NCI-H2029 treated with DMSO at 0.1 percent for 48 hours (cell line): Measurements from ENCODE around the gene PSTPIP1.

Experiments
- DNase-seq: peaks from one replicate; lab custom pipeline; 2025; lab: John Stamatoyannopoulos, UW

Gene PSTPIP1

DNA sequence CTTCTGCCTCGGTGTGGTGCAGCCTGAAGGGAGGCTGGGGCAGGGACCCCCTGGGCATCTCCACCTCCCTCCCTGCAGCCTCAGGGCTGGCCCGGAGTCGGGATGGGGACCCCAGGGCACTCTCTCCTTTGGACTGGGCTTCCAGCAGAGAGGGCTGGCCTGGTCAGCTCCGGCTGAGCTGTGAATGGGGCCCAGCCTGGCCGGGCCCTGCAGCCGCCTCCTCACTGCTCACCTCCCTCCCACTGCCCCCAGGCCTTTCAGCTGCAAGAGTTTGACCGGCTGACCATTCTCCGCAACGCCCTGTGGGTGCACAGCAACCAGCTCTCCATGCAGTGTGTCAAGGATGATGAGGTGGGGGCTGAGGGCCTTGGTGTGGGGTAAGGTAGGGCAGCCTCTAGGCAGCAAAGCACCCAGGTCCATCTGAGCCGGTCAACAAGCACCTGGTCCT, 36.0 kb downstream of the PSTPIP1 start:
- no peak for DNase-seq

DNA sequence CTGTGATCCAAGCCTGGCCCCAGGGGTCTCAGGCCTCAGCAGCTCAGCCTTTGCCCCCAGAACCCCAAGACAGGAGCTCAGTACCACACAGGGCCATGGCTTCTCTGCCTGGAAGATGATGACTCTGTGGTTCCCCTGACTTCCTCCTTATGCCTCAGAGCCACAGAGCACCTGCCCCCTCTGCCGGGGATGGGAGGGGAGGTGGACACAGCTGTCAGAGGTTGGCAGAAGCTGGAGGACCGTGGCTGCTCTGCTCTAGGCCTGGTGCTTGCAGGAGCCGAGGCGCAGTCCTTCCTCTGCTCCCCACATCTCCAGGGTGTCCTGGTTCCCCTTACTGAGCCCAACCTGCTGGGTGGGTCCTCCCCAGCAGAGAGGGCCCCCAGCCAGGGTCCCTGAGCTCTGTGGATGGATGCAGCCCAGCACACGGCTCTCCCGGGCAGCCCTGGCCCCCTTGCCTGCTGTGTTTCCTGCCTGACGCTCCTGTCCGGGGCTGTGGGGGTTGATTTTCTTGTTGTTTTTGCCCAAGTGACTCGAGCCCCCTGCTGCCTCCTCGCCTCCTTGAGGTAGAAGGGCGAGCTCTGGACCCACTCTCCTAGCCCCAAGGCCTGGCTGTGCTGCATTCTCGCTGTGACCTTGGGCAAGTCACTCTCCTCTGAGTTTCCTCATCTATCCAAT, 36.6 kb downstream of the PSTPIP1 start:
- peak; percentile 2 for DNase-seq

- DNase-seq, result no peak
These were observed 37.2 kb downstream of the PSTPIP1 start for GRCh38 chr15:77032052-77032646.

DNA sequence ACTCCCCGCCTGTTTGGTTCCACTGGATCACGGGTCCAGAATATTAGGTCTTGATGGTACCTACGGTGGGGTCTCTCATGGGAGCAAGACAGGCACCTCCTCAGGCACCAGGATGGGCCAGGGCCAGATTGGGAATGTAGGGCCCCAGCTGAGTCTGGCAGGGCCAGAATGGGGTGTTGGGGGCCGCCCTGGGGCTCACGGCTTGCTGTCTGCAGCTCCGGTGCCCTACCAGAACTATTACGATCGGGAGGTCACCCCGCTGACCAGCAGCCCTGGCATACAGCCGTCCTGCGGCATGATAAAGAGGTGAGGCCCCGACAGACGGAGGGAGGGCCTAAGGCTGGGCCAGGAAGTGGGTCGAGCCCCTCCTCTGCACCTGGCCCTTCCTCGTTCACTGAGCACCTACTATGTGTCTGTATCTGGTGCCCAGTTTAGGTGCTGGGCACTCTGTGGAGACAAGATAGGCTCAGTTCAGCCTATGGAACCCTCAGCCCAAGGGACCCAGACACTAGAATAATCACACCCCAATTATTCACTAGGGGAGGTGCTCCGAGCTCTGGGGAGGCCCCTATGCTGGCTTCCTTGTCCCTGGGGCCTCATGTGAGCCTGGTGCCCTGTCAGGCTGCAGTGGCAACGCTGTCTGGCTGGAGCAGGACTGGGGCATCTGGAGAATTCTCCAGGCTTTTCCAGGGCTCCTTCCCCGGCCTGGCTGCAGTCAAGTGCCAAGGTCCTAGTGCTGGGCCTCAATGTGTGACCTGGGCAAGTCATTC, 37.9 kb downstream of the PSTPIP1 start:
- DNase-seq, result no peak

DNA sequence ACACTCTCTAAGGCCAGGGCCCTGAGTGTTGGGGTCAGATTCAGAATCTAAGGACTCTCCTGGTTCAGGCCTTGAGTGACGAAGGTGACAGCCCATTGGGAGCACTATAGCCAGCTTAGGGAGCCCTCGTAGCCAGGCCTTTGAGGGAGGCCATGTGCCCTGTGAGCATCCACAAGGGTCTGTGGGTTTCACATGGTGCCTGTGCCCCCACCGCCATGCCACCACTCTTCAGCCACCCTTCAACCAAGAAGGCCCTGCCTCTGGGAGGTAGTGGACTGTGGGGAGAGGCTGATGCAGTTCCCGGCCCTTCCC, 38.4 kb downstream of the PSTPIP1 start:
- DNase-seq, result no peak

DNA sequence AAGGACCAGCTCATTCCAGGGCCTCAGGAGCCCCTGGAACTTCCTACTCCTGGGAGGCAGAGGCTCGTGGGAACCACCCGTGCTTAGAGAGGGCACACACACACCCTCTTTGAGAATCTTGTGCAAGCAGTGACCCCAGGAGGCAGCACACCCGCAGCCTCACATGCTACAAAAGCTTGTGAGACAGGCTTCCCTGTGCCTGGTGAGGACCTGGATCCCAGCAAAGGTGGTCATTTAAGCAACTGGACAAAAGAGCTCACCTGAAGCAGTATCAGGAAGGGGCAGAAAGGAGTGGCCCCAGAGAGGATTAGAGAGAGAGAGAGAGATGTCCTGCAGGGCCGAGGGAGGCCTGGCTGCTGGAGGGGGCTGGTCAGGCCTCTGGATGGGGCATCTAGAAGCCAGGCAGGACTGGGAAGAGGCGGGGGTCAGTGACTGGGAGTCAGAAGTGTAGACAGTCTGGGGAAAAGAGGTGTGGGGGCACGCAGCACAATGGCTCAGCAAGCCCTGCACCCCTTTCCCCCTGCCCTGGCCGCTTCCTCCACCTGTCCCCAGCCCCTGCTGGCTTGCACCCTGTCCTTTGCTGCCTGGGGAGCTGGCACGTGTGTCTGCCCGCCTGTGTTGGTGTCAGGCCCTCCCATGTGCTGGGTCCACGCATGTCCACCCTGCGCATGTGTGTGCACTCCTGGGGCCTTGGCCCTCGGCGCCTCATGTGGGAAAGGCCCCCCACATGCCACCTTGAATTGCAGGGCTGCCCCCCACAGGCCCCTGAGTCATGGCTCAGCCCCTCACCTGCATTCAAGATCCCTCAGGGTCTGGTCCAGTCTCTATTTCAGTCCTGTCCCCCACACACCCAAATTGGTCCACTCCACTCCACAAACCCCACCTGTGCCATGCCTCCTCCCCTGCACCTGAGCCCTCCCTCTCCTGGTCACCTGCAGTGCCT, 39.1 kb downstream of the PSTPIP1 start:
- no peak for DNase-seq

GRCh38 chr15:77034695-77035489, 40.0 kb downstream of the PSTPIP1 start:
- no peak for DNase-seq

GRCh38 chr15:77035584-77035983, 40.7 kb downstream of the PSTPIP1 start:
- no peak for DNase-seq

DNA sequence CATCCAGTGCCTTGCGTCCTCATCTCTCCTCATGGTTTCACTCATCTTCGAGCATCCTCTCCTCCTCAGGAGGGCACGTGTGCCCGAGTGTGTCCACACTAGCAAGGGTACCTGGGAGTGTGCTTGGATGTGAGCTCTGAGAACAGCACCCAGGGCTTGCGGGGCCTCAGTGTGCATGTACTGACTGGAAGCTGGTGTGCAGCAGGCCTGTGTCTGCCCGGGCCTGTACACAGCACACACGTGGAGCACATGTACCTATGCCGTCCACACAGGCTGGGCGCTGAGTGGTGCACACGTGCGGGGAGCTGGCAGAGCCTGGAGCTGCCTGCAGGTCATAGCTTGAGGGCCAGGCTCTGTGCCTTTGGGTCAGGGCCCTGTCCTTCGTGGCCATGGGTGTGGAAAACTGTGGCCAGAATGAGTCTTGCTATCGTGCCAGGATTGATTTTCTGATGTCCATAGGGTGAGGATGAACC, 41.1 kb downstream of the PSTPIP1 start:
- DNase-seq, result no peak

GRCh38 chr15:77036537-77037387, 41.8 kb downstream of the PSTPIP1 start:
- no peak for DNase-seq

DNA sequence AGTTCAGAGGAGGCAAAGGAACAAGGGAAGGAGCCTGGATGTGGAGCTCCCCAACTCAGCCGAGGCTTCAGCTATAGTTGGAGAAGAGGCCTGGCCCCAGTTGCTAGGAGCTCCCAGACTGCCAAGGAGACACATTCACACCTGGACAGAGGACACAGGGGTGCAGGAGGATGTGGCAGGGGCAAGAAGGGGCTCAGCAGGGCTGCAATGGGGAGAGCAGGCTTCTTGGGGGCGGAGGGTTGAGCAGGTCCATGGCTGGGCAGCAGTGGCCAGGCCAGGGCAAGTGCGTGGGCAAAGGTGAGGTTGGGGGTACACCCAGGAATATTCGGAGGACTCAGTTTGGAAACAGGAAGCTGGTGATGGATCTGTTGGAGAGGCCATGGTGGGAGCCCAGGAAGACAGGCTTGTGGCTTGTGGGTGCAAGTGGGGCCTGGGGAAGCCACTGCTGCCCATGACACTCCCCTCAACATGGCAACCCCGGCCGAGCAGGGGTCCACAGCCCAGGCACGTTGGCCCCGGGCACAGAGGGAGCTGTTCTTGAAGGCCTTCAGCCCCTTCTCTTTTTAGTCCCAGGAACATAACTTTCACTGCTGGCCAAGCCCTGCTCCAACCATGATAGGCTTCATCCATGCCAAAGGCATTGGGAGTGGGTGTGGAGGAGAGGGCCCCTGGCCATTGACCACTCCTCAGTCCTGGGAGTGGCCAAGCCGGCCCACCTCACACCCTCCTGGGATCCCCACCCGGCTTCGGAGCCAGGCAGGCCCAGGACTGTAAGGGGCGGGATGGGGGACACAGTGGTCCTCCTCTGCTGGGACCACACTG, 42.7 kb downstream of the PSTPIP1 start:
- no peak for DNase-seq

- DNase-seq, result no peak
These were observed 43.6 kb downstream of the PSTPIP1 start for GRCh38 chr15:77038312-77039216.

DNA sequence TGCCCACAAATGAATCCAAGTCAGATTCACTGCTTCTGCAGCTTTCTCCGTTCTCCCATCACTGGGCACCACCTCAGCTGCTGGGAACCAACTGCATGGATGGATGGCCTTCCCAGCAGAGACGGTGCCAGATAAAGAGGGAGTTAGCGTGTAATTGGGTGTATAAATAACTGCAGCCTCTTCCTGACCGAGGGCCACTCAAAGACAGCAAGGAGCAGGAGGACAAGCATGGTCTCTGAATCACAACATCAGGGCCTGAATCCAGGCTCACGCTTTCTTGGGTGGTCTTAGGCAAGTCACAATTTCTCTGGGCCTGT, 44.2 kb downstream of the PSTPIP1 start:
- no peak for DNase-seq

DNA sequence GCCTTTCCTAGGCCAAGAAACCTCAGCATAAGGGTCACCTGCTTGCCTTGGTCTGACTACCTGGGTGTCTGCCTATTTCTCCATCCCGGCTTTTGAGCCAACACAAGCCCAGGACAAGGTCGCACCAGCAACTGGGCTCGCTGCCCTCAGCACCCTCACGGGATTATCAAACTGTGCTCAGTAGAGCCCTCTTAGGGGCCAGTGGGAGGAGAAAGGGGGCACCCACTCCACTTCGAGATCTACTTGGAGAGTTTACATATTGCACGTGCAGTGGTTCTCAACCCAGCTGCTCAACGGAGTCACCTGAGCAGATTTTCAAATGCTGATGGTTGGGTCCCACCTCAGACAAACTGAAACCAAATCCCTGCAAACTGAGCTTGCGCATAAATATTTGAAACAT, 44.9 kb downstream of the PSTPIP1 start:
- no peak for DNase-seq

DNA sequence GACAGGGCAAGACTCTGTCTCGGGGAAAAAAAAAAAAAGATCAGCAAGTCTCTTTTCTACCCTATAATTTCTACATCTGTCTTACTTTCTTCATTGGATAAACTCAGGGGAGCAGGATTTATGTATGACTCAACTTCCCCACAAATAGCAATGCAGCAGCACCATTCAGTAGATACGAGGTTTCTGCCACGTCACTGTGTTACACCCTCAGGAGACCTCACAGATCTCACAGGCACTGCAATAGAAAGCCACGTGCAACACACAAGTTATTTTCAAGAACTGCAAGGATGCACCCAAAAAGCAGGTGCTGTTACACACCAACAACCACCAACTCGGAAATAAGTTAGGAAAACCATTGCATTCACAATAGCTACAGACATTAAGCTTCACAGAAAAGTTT, 45.7 kb downstream of the PSTPIP1 start:
- no peak for DNase-seq

GRCh38 chr15:77042245-77042919, 47.5 kb downstream of the PSTPIP1 start:
- no peak for DNase-seq

- DNase-seq, result no peak
These were observed 48.3 kb downstream of the PSTPIP1 start for GRCh38 chr15:77042955-77043920.
